ENCODE results near the gene IL1F10.
"Not testable (repeated sequence)": the region's sequence is repeated elsewhere in the genome, so short reads cannot be mapped to it uniquely, and the experiment has no call there.

Gene IL1F10

DNA sequence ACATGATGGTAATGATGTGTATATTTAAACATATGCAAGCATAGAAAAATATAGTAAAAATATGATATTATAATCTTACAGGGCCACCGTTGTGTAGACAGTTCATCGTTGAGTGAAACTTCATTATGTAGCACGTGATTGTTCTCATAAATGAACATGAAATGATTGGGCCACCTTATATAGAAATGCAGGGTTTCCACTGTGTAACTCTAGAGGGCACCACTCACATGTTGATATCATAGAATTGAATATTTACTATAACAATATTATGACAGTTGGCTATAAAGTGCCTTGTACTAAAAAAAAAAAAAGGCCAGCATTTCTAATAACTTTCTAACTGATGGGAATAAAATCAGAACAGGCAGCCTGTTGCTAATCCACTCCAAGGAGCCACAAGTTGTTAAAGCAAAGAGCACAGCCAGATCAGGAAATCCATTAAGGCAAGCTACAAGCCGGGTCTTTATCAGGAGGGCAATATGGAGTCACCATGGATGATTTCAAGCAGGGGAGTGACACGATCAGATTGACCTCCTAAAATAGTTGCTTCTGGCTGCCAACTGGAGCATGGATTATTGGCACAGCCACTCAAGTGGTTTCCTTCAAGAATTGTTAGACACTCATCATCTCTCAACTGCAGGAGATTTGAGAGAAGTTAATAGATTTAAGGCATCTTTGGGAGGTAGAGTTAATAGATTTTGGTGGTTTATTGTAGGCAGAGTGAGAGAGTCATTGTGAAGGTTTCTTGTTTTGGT, 16.7 kb downstream of the IL1F10 start:
- DNase-seq, result no peak

- DNase-seq, result no peak
These were observed 17.8 kb downstream of the IL1F10 start for GRCh38 chr2:113085542-113085941.

DNA sequence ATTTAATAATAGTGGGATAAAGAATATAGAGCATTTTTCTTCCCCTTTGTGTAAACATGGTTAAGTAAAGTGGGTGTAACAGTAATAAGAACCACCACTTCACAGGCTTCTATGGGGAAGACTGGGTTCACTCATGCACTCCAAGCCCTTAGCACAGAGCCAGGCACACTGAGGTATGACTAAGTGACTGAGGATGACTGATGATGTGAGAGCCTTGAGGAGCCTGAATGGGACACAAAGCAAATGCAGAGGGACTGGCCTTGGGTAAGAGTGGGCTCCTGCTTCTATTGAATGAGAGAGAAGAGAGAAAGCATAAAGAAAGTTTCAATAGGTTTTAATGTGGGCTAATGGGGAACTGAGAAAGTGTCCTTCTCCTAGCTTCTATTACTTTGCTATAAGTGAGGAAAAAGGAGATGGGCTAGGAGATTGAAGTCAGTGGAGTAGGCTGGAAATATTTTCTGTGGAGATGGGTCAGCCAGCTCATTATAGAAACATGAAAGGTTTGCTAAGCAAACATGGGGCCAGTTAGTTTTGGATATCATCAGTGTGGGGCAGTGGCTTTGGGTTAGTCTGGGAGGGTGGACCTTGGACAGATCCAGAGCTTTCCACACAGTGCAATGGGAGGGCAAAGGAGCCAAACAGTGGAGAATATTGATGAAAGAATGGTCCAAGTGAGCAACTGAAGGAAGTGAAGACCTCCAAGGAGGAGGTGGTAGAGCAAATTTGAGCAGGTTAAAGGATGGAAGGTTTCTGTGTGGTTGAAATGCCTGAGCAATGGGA, 20.6 kb downstream of the IL1F10 start:
- DNase-seq, result no peak

DNA sequence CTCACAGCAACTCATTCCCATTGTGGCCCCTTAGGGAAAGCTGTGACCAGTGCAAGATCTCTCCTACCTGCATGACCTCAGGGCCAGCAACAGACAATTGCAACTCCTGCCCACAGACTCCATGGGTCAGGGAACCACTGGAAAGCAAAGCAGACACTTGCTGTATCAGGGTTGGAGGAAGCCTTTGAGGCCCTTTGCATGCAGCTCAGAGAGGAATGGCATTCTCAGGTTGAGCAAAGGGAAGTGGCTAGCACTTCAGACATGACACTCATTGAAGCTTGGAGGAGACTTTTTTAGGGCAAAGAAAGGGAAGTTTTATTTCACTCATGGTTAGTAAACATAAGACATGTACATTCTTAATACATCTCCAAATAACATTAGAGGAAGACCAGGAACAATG, 22.1 kb downstream of the IL1F10 start:
- no peak for DNase-seq

GRCh38 chr2:113091231-113091896, 23.6 kb downstream of the IL1F10 start:
- DNase-seq, result no peak

DNA sequence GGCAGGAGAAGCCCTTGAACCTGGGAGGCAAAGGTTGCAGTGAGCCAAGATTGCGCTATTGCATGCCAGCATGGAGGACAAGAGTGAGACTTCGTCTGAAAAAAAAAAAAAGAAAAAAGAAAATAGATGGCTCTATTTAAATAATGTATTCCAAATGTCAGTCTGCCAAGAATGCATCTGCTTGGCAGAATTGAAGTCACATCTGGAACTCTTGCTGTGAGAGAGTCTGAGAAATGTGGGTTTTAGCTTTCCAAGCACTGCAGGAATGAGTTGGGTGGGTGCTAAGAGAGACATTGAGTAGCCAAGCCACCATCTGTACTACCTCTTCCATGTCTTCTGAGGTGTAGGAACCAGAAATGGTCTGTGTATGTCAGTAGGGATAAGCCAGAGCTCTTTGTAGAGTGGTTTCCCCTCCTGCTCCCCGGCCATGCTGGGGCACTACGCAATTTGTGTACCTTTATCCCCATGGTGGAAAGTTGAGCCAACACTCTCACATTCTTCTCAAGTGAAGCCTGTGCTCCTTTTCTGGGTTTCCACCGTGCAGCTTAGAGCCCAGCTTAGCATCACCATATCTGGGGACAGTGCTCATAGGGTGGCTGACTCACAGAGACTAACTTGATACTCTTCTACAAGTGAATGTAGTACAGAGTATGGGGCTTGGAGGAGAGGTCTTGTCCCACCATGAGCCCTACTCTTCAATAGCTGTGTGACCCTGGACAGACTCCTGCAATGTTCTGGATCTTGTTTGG, 25.3 kb downstream of the IL1F10 start:
- no peak for DNase-seq

GRCh38 chr2:113093613-113093977, 25.8 kb downstream of the IL1F10 start:
- DNase-seq, result no peak

DNA sequence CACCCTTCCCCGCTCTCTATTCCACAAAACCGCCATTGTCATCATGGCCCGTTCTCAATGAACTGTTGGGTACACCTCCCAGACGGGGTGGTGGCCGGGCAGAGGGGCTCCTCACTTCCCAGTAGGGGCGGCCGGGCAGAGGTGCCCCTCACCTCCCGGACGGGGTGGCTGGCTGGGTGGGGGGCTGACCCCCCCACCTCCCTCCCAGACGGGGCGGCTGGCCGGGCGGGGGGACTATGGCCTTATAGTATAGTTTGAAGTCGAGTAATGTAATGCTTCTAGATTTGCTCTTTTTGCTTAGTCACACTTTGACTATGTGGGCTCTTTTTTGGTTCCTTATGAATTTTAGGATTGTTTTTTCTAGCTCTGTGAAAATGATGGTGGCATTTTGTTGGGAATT, 28.5 kb downstream of the IL1F10 start:
- not testable (repeated sequence) for DNase-seq

GRCh38 chr2:113096842-113097618, 29.3 kb downstream of the IL1F10 start:
- DNase-seq, result not testable (repeated sequence)

GRCh38 chr2:113098041-113098440, 30.3 kb downstream of the IL1F10 start:
- DNase-seq, result no peak

GRCh38 chr2:113098532-113098931, 30.8 kb downstream of the IL1F10 start:
- DNase-seq, result no peak

DNA sequence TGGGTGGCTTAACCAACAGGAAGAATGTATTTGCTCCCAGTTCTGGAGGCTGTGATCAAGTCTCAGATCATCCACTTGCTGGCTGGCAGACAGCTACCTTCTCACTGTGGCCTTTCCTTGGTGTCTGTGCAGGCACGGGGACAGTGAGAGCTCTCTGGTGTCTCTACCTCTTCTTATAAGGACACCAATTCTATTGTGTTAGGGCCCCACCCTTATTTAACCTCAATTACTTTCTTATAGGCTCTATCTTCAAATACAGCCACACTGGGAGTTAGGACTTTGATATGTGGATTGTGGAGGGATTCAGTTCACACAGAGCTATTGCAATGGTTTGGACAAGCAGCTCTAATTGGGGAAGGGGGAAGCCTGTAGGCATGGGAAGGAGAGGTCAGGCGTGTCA, 34.4 kb downstream of the IL1F10 start:
- DNase-seq, result no peak

GRCh38 chr2:113103277-113103676, 35.5 kb downstream of the IL1F10 start:
- DNase-seq, result no peak

- DNase-seq, result no peak
These were observed 36.4 kb downstream of the IL1F10 start for GRCh38 chr2:113104054-113104611.

DNA sequence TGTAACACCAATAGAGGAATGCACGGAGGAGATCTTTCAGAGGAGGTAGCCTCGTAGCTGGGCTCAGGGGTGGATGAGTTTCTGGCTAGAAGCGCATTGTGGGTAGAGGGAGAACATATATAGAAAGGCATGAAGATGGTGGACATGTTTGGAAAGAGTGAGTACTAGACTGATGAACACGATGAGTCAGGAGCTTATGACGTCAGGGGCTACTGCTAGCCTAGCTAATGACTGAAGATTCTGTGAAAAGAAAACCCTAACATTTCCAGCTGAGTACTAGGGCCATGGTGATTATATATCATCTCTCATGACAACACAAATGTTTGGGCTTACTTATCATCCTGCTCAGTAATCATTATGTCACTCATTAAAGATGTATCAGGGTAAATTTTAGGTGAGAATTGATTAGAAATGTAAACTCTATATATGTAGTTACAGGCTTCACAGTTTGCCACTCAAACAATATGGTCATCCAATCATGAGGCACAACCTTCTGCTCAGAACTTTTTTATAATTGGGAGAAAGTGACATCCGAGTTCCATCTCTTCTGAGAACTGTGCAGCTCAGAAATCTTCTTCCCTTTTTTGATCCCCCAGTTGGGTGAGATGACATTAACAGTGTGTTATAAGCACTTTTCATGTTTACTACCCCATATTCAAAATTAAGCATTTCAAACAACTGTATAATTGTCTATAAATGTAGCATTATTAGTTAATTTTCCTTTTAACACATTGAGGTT, 37.4 kb downstream of the IL1F10 start:
- no peak for DNase-seq

GRCh38 chr2:113111121-113111520, 43.4 kb downstream of the IL1F10 start:
- DNase-seq, result no peak

DNA sequence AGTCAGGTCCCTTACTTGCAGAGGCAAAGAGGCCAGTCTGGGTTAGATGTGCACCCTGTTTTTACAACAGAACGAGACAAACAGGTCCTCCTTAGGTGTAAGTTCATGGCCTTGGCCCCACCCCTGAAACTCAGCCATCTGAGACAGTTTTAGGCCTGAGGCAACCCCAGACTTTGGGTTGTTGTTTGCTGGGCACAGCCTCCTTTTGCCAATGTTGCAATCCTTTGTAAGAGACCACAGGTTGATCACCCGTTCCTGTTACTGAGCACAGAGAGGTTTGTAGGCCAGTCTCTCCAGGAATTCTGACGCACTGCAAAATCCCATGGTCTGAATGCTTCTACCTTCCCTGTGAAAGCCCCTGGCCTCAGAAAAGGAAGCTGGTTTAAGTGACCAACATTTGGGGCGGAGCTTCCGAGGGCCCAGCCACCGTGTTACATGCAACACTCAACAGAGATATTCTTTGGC, 44.1 kb downstream of the IL1F10 start:
- DNase-seq, result no peak

DNA sequence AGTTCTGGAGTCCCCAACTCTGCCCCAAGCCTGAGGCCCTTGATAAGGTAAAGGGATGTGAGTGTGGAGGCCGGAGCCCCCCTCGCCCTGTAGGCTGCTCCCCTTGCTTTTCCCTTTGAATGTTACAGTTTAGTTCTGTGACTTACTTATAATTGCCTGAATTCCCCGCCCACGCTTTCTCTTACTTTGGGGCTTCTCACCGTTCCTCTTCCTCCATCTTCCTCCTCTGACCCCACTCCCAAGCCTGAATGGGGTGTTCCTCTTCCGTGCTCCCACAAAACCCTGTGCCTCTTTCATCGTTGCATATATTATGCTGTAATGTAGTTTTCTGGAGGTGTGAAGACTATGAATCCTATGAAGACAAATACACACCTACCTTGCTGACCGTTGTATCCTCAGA, 44.7 kb downstream of the IL1F10 start:
- no peak for DNase-seq

DNA sequence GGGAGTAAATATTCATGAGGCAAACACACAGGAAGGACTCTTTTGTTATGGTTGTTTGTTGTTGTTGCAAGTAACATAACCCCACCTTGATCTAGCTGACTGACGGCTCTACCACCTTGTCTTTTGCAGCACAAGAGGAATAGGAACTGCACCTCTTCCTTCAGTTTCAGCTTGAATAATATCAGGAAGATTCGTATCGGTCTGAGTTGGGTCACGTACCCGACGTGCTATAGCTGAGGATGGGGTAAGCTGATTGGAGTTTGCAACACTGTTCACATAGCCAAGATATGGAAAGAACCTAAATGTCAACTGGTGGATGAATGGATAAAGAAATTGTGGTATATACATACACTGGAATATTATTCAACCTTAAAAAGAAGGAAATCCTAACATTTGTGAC, 45.1 kb downstream of the IL1F10 start:
- no peak for DNase-seq

DNA sequence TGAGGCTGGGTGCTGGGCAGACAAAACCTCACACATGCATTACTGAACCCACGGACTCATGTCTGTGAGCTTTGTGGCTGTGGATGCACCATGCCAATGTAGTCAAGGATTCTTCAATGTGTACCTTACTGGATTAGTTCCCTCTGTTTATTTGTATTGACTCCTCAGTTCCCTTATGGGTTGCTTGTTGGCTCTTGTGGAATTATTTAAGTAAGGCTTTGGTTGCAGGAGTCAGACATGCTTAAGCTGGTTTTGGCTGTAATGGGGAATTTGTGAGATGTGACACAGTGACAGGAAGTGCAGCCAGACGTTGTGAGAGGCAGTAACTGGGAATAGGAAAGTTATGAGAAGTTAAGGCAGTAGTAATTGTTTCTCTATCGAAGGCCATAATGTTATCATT, 46.0 kb downstream of the IL1F10 start:
- DNase-seq, result no peak
